Naive thymus-derived CD4-positive, alpha-beta T cell (primary cell): ENCODE measurements around the gene SYNPO. TPM values are rescaled to one million over a fixed set of nuclear protein-coding genes. Genes with fewer than 3 reads are reported as not detected.

Experiments
- ATAC-seq: fragments of 150-1000 bp; cut with Tn5 transposase; 2 replicates; pipeline ENCODE4 v1.10.0; 2021; ENCODE audit warnings: mild to moderate bottlenecking, moderate library complexity
- CTCF ChIA-PET: fragments of 350-600 bp; sonication (Branson Sonifier 250); formaldehyde crosslinking; loops from one replicate; lab custom pipeline; 2021; ENCODE audit warnings: antibody characterized with exemption; lab: Charles Lee
- POLR2A ChIA-PET: fragments of 350-600 bp; sonication (Branson Sonifier 250); formaldehyde crosslinking; loops from one replicate; lab custom pipeline; 2021; ENCODE audit warnings: antibody characterized with exemption, inconsistent platforms; lab: Charles Lee
- DNase-seq, 9 donors: peaks; one replicate each; pipeline versions ENCODE4 v3.0.0 to v3.0.0-alpha.2; 2020 to 2022; ENCODE audit warnings: mixed read lengths in 1 of 9
- H3K27ac ChIP-seq: one replicate; pipeline ENCODE4 v1.7.0; 2013; ENCODE audit warnings: mild to moderate bottlenecking, low read depth, low read length, moderate library complexity
- H3K27me3 ChIP-seq, 2 donors: one replicate each; pipeline ENCODE4 v1.7.0; 2013; ENCODE audit warnings: low read length in 2 of 2, mild to moderate bottlenecking in 2 of 2, moderate library complexity in 2 of 2; ENCODE audit not compliant: control insufficient read depth in 2 of 2, insufficient read depth in 2 of 2
- H3K36me3 ChIP-seq, 3 experiments: 1 replicate in 2 of 3; 2 replicates in 1 of 3; pipeline ENCODE4 v1.7.0; 2013; ENCODE audit warnings: low read length in 3 of 3, mild to moderate bottlenecking in 3 of 3, moderate library complexity in 1 of 3; ENCODE audit not compliant: insufficient read depth in 3 of 3, control insufficient read depth in 2 of 3
- H3K4me1 ChIP-seq, 2 donors: one replicate each; pipeline ENCODE4 v1.7.0; 2013; ENCODE audit warnings: low read length in 2 of 2, mild to moderate bottlenecking in 2 of 2, moderate library complexity in 1 of 2; ENCODE audit not compliant: control insufficient read depth in 2 of 2, insufficient read depth in 2 of 2
- H3K4me3 ChIP-seq: 2 replicates; pipeline ENCODE4 v1.7.0; 2013; ENCODE audit warnings: mild to moderate bottlenecking, low read length
- H3K9me3 ChIP-seq, 3 experiments: 1 replicate in 2 of 3; 2 replicates in 1 of 3; pipeline ENCODE4 v1.7.0; 2013; ENCODE audit warnings: low read length in 3 of 3; ENCODE audit not compliant: control insufficient read depth in 2 of 3
- H3K27ac Mint-ChIP-seq, 9 donors: one replicate each; pipeline ENCODE4 v1.8.0; 2020 to 2022; ENCODE audit warnings: mixed read lengths in 9 of 9, mild to moderate bottlenecking in 8 of 9, moderate library complexity in 5 of 9, inconsistent platforms in 2 of 9
- H3K27me3 Mint-ChIP-seq, 5 donors: one replicate each; pipeline ENCODE4 v1.8.0; 2021 to 2022; ENCODE audit warnings: mixed read lengths in 5 of 5, mild to moderate bottlenecking in 1 of 5
- H3K36me3 Mint-ChIP-seq, 5 donors: one replicate each; pipeline ENCODE4 v1.8.0; 2020 to 2022; ENCODE audit warnings: mixed read lengths in 5 of 5, mild to moderate bottlenecking in 3 of 5, inconsistent platforms in 1 of 5
- H3K4me1 Mint-ChIP-seq, 7 donors: one replicate each; pipeline ENCODE4 v1.8.0; 2020 to 2022; ENCODE audit warnings: mixed read lengths in 7 of 7, mild to moderate bottlenecking in 3 of 7, inconsistent platforms in 1 of 7
- H3K4me3 Mint-ChIP-seq, 10 donors: one replicate each; pipeline ENCODE4 v1.8.0; 2020 to 2022; ENCODE audit warnings: mild to moderate bottlenecking in 10 of 10, mixed read lengths in 10 of 10, moderate library complexity in 6 of 10, inconsistent platforms in 2 of 10
- H3K9me3 Mint-ChIP-seq, 11 donors: one replicate each; pipeline ENCODE4 v1.8.0; 2020 to 2022; ENCODE audit warnings: mixed read lengths in 11 of 11, mild to moderate bottlenecking in 4 of 11, inconsistent platforms in 1 of 11, moderate library complexity in 1 of 11
- intact Hi-C, 2 donors: fragments of 100-400 bp; cut with micrococcal nuclease; formaldehyde crosslinking; loops; one replicate each; pipeline ENCODE4 v1.15.1; 2023
- polyA plus RNA-seq, 2 donors: library from polyadenylated mRNA; unstranded; fragments of 300-500 nt; fragmentation: Illumina TruSeq; gene quantifications; one replicate each; pipeline ENCODE4 v1.2.3, GENCODE V29; 2021
- total RNA-seq, 6 experiments: library from RNA in 5 of 6; stranded (reverse) in 5 of 6; gene quantifications; 1 replicate in 5 of 6; 2 replicates in 1 of 6; pipeline ENCODE4 v1.2.3 and lab custom pipeline; 2021 to 2026

SYNPO gene
- total and polyA plus RNA-seq, 7 experiments from 2014 or later: 0.07 to 0.59 (median 0.12) TPM; not detected in 3

- ChIA-PET CTCF (no interaction called here), POLR2A (no interaction called here)
- H3K36me3 Mint-ChIP-seq: no peaks in the 10 kb centered on the region
- peaks cover 0 to 4% of the 10 kb centered on the region in 2 donors for H3K4me1 ChIP-seq
- peaks cover 0 to 16% (median 4%) of the 10 kb centered on the region in 5 donors for H3K27me3 Mint-ChIP-seq
- no peak for DNase-seq
- no peak for ATAC-seq
- peaks cover 0 to 2% (median 0%) of the 10 kb centered on the region in 11 donors for H3K9me3 Mint-ChIP-seq
- no peak overlapping the region for H3K27ac ChIP-seq
- H3K4me3 ChIP-seq: no peak overlapping the region
- no peak overlapping the region for H3K27ac Mint-ChIP-seq
- no peaks in the 10 kb centered on the region for H3K9me3 ChIP-seq
- no peak overlapping the region for H3K4me3 Mint-ChIP-seq
- peaks cover 0 to 12% (median 5%) of the 10 kb centered on the region in 7 donors for H3K4me1 Mint-ChIP-seq
- no peaks in the 10 kb centered on the region for H3K36me3 ChIP-seq
- H3K27me3 ChIP-seq: no peaks in the 10 kb centered on the region
- intact Hi-C loops: no loop called here
Measured at GRCh38 chr5:150660108-150660831, 19.8 kb downstream of the SYNPO start.

GRCh38 chr5:150661086-150661485 lies 20.6 kb downstream of the SYNPO start, which contains the start of gene MYOZ3:
Gene MYOZ3, plus strand, starts transcription at chr5:150661251. Its CDS starts 1,691 bp downstream, at chr5:150662942.
- Histone ChIP-seq H3K4me1 (peaks cover 0 to 2% of the 10 kb centered on the region in 2 donors), H3K4me3 (no peak within 1 kb of the TSS), H3K27me3 (no peaks in the 10 kb centered on the region), H3K9me3 (no peaks in the 10 kb centered on the region), H3K36me3 (no peaks in the 10 kb centered on the region), H3K27ac (no peak within 1 kb of the TSS)
- Mint-ChIP-seq H3K27me3 (peaks cover 0 to 11% (median 4%) of the 10 kb centered on the region in 5 donors), H3K27ac (peak within 1 kb of the TSS in 1 of 9 donors; percentile 20), H3K4me3 (no peak within 1 kb of the TSS), H3K9me3 (peaks cover 0 to 2% (median 0%) of the 10 kb centered on the region in 11 donors), H3K4me1 (peaks cover 0 to 10% (median 5%) of the 10 kb centered on the region in 7 donors), H3K36me3 (no peaks in the 10 kb centered on the region)
- ATAC-seq (no peak), DNase-seq (no peak)
- POLR2A ChIA-PET: no interaction called here
- CTCF ChIA-PET: interaction anchor here (0.6 kb wide), 1 partner anchor 210 kb away, joined by 4 read pairs; no protein-coding TSS in a partner anchor
- intact Hi-C loops: no loop called here

GRCh38 chr5:150661821-150662596 lies 21.5 kb downstream of the SYNPO start:
- Mint-ChIP-seq H3K36me3 (no peaks in the 10 kb centered on the region), H3K27me3 (peaks cover 0 to 11% (median 4%) of the 10 kb centered on the region in 5 donors), H3K4me1 (peaks cover 0 to 9% (median 5%) of the 10 kb centered on the region in 7 donors), H3K27ac (peak overlapping the region in 1 of 9 donors; percentile 20), H3K4me3 (no peak overlapping the region), H3K9me3 (peaks cover 0 to 2% (median 0%) of the 10 kb centered on the region in 11 donors)
- H3K4me1 ChIP-seq: no peaks in the 10 kb centered on the region
- no peak overlapping the region for H3K4me3 ChIP-seq
- ChIA-PET CTCF (no interaction called here), POLR2A (no interaction called here)
- no peaks in the 10 kb centered on the region for H3K27me3 ChIP-seq
- H3K27ac ChIP-seq: no peak overlapping the region
- no peak for ATAC-seq
- no peaks in the 10 kb centered on the region for H3K9me3 ChIP-seq
- no peaks in the 10 kb centered on the region for H3K36me3 ChIP-seq
- intact Hi-C loops: no loop called here
- no peak for DNase-seq

- Mint-ChIP-seq H3K36me3 (no peaks in the 10 kb centered on the region), H3K4me3 (no peak overlapping the region), H3K9me3 (no peaks in the 10 kb centered on the region), H3K27ac (peak overlapping the region in 1 of 9 donors; percentile 74), H3K4me1 (no peaks in the 10 kb centered on the region), H3K27me3 (peaks cover 0 to 11% (median 4%) of the 10 kb centered on the region in 5 donors)
- H3K27ac ChIP-seq: no peak overlapping the region
- H3K4me1 ChIP-seq: no peaks in the 10 kb centered on the region
- no peaks in the 10 kb centered on the region for H3K27me3 ChIP-seq
- ATAC-seq: no peak
- no peaks in the 10 kb centered on the region for H3K9me3 ChIP-seq
- intact Hi-C loops: no loop called here
- no peak overlapping the region for H3K4me3 ChIP-seq
- CTCF ChIA-PET: no interaction called here
- DNase-seq: no peak
- POLR2A ChIA-PET: no interaction called here
- H3K36me3 ChIP-seq: no peaks in the 10 kb centered on the region
Measured at GRCh38 chr5:150662731-150663516, 22.5 kb downstream of the SYNPO start.

GRCh38 chr5:150663936-150664335 lies 23.5 kb downstream of the SYNPO start:
- Histone ChIP-seq H3K4me1 (no peaks in the 10 kb centered on the region), H3K4me3 (no peak overlapping the region), H3K9me3 (no peaks in the 10 kb centered on the region), H3K27ac (no peak overlapping the region), H3K36me3 (no peaks in the 10 kb centered on the region), H3K27me3 (no peaks in the 10 kb centered on the region)
- CTCF ChIA-PET: no interaction called here
- POLR2A ChIA-PET: no interaction called here
- Mint-ChIP-seq H3K36me3 (no peaks in the 10 kb centered on the region), H3K27me3 (peaks cover 0 to 11% (median 4%) of the 10 kb centered on the region in 5 donors), H3K9me3 (no peaks in the 10 kb centered on the region), H3K27ac (no peak overlapping the region), H3K4me1 (no peaks in the 10 kb centered on the region), H3K4me3 (no peak overlapping the region)
- intact Hi-C loops: no loop called here
- ATAC-seq: no peak
- DNase-seq: no peak

GRCh38 chr5:150665044-150665443 lies 24.6 kb downstream of the SYNPO start:
- Mint-ChIP-seq H3K27me3 (peaks cover 3 to 16% (median 6%) of the 10 kb centered on the region in 5 donors), H3K27ac (no peak overlapping the region), H3K4me1 (no peaks in the 10 kb centered on the region), H3K4me3 (no peak overlapping the region), H3K9me3 (no peaks in the 10 kb centered on the region), H3K36me3 (no peaks in the 10 kb centered on the region)
- ChIA-PET CTCF (no interaction called here), POLR2A (no interaction called here)
- no peak for ATAC-seq
- Histone ChIP-seq H3K9me3 (no peaks in the 10 kb centered on the region), H3K4me1 (no peaks in the 10 kb centered on the region), H3K36me3 (no peaks in the 10 kb centered on the region), H3K27ac (no peak overlapping the region), H3K27me3 (peaks cover 0 to 4% of the 10 kb centered on the region in 2 donors), H3K4me3 (no peak overlapping the region)
- intact Hi-C loops: no loop called here
- DNase-seq: no peak
